ENCODE measurements around the gene PCDHGC5. TPM values are rescaled to one million over a fixed set of nuclear protein-coding genes. Genes with fewer than 3 reads are reported as not detected.

The PCDHGC5 gene
- total and polyA plus RNA-seq, 2 donors (not counting 3 experiments of a cell fraction or from before 2014, with no cell fraction given) = 0.21 to 1.2 TPM

- BruUV-seq (replicated peaks) = no TSS peak
- H3K9ac ChIP-seq (replicated peaks; ENCODE audit: extremely low read depth, insufficient read depth, low read length) = no peak overlapping the region
- H2AFZ ChIP-seq (ENCODE audit: low read depth, low read length) = no peak overlapping the region
- H3K4me1 ChIP-seq (ENCODE audit: control insufficient read depth, extremely low read depth, insufficient read depth, low read length) = no peaks in the 10 kb centered on the region
- peaks cover 0 to 4% of the 10 kb centered on the region in 2 experiments for H3K27me3 ChIP-seq (ENCODE audit: control insufficient read depth in 2 of 2, insufficient read depth in 2 of 2, low read length in 2 of 2)
- H3K79me2 ChIP-seq (ENCODE audit: control insufficient read depth, insufficient read depth, low read length) = no peaks in the 10 kb centered on the region
- no peaks in the 10 kb centered on the region for H3K36me3 ChIP-seq (ENCODE audit: control insufficient read depth in 2 of 2, extremely low read depth in 1 of 2, insufficient read depth in 2 of 2, low read length in 2 of 2)
- ChIA-PET POLR2A (no interaction called here), CTCF (interaction anchor here (1.2 to 1.6 kb wide), 3 partner anchors 11 to 116 kb away, joined by 3 to 6 read pairs (median 4); partner anchors contain the start of genes PCDHGA12 and PCDHGB6)
- no peak for DNase-seq (ENCODE audit: low read depth, low spot score)
- no peak overlapping the region for H3K4me2 ChIP-seq (ENCODE audit: insufficient read depth, low read length)
- dilution Hi-C loops (cut with MboI; ENCODE audit: extremely low pct_ligation_motif_present, low sequenced_read_pairs) (no loop called here), intact Hi-C loops (cut with micrococcal nuclease) (no loop called here)
- no peaks in the 10 kb centered on the region for H3K9me3 ChIP-seq (replicated peaks; ENCODE audit: control insufficient read depth, insufficient read depth, low read length)
- TF ChIP-seq FOS (IDR thresholded peaks at IDR 0.05; ENCODE audit: borderline replicate concordance, insufficient read depth, low read length) = no peak
- no peak for TF ChIP-seq CTCF (IDR thresholded peaks at IDR 0.05; ENCODE audit: extremely low read depth in 1 of 2, insufficient read depth in 1 of 2, low read depth in 1 of 2, low read length in 2 of 2)
- TF ChIP-seq POLR2AphosphoS5 (IDR thresholded peaks at IDR 0.05; ENCODE audit: insufficient read depth, low read depth, low read length) = no peak
- TF ChIP-seq EZH2 (IDR thresholded peaks at IDR 0.05; ENCODE audit: borderline replicate concordance, low read depth, low read length, severe bottlenecking) = no peak
- no peak for TF ChIP-seq MYC (IDR thresholded peaks at IDR 0.05; ENCODE audit: low read depth, low read length)
- no peaks in the 10 kb centered on the region for H4K20me1 ChIP-seq (replicated peaks; ENCODE audit: control insufficient read depth, extremely low read depth, insufficient read depth, low read length)
- H3K9me1 ChIP-seq (replicated peaks; ENCODE audit: control insufficient read depth, extremely low read depth, insufficient read depth, low read length) = no peaks in the 10 kb centered on the region
- no peak overlapping the region for H3K27ac ChIP-seq (ENCODE audit: insufficient read depth, low read depth, low read length)
- no peak for FAIRE-seq
- H3K4me3 ChIP-seq (replicated peaks in 1 of 3; ENCODE audit: insufficient read depth in 1 of 3, low read depth in 1 of 3, low read length in 3 of 3) = no peak overlapping the region
Observed at GRCh38 chr5:141441571-141442170, 47.2 kb upstream of the PCDHGC5 start.
